Endodermal cell (in vitro differentiated cells): ENCODE measurements around the gene ZNF445. TPM values are rescaled to one million over a fixed set of nuclear protein-coding genes. Genes with fewer than 3 reads are reported as not detected.

Experiments used
- DNase-seq: peaks from one replicate; pipeline ENCODE4 v3.0.0-alpha.2; 2017
- H3K27ac ChIP-seq: 2 replicates; pipeline ENCODE4 v1.5.1; 2013; ENCODE audit warnings: mild to moderate bottlenecking, low read depth, low read length, moderate library complexity
- H3K27me3 ChIP-seq: 2 replicates; pipeline ENCODE4 v1.6.1; 2013; ENCODE audit warnings: mild to moderate bottlenecking, low read length, moderate library complexity; ENCODE audit not compliant: insufficient read depth, control insufficient read depth, poor library complexity, severe bottlenecking
- H3K36me3 ChIP-seq: 2 replicates; pipeline ENCODE4 v1.7.0; 2013; ENCODE audit warnings: mild to moderate bottlenecking, low read length, moderate library complexity; ENCODE audit not compliant: control insufficient read depth, insufficient read depth
- H3K4me1 ChIP-seq: one replicate; pipeline ENCODE4 v1.7.0; 2013; ENCODE audit warnings: low read length; ENCODE audit not compliant: control insufficient read depth, insufficient read depth
- H3K4me3 ChIP-seq: 2 replicates; pipeline ENCODE4 v1.5.1; 2013; ENCODE audit warnings: mild to moderate bottlenecking, low read length, moderate library complexity
- H3K9ac ChIP-seq: 2 replicates; pipeline ENCODE4 v1.6.1; 2013; ENCODE audit warnings: mild to moderate bottlenecking, low read length, moderate library complexity; ENCODE audit not compliant: poor library complexity, severe bottlenecking; ENCODE audit errors: extremely low read depth
- H3K9me3 ChIP-seq: 2 replicates; pipeline ENCODE4 v1.6.1; 2013; ENCODE audit warnings: mild to moderate bottlenecking, low read length, moderate library complexity; ENCODE audit not compliant: control insufficient read depth
- H3K27ac Mint-ChIP-seq: 2 replicates; pipeline ENCODE4 v1.8.0; 2020; ENCODE audit warnings: mixed read lengths
- H3K27me3 Mint-ChIP-seq: 2 replicates; pipeline ENCODE4 v1.8.0; 2021; ENCODE audit warnings: mild to moderate bottlenecking, mixed read lengths; ENCODE audit not compliant: insufficient read depth
- H3K36me3 Mint-ChIP-seq: 2 replicates; pipeline ENCODE4 v1.8.0; 2020; ENCODE audit warnings: low read depth, mixed read lengths
- H3K4me1 Mint-ChIP-seq: 2 replicates; pipeline ENCODE4 v1.8.0; 2020; ENCODE audit warnings: mixed read lengths
- H3K4me3 Mint-ChIP-seq: 2 replicates; pipeline ENCODE4 v1.8.0; 2020; ENCODE audit warnings: mild to moderate bottlenecking, moderate library complexity, mixed read lengths
- H3K9me3 Mint-ChIP-seq: 2 replicates; pipeline ENCODE4 v1.8.0; 2020; ENCODE audit warnings: mild to moderate bottlenecking, mixed read lengths
- CTCF ChIP-seq: fragments of 200-600 bp; sonication (generic); conservative IDR thresholded peaks from 2 replicates; pipeline ENCODE4 v1.5.0; 2021; ENCODE audit warnings: antibody characterized with exemption, mild to moderate bottlenecking
- WGBS, 2 experiments: methylation state at CpG; one replicate each; pipeline versions ENCODE4 v1.1.5 to v1.1.7; 2013; ENCODE audit warnings: missing lambda C conversion rate in 2 of 2, mixed read lengths in 1 of 2; ENCODE audit not compliant: insufficient coverage in 1 of 2, insufficient read length in 1 of 2; 5-methylcytosine and 5-hydroxymethylcytosine counted together
- total RNA-seq, 2 donors: library from RNA; stranded (reverse); fragmentation: NEBNext Ultra II Directional in 1 of 2; extraction: Animal tissue kit (Norgen Biotek cat#: 25700) in 1 of 2; gene quantifications; 2 replicates in 1 of 2; 3 replicates in 1 of 2; pipeline ENCODE4 v1.2.1, GENCODE V29; 2021

ZNF445 gene
- total RNA-seq, 2 donors from 2014 or later = 35.4 to 56.9 TPM

DNA sequence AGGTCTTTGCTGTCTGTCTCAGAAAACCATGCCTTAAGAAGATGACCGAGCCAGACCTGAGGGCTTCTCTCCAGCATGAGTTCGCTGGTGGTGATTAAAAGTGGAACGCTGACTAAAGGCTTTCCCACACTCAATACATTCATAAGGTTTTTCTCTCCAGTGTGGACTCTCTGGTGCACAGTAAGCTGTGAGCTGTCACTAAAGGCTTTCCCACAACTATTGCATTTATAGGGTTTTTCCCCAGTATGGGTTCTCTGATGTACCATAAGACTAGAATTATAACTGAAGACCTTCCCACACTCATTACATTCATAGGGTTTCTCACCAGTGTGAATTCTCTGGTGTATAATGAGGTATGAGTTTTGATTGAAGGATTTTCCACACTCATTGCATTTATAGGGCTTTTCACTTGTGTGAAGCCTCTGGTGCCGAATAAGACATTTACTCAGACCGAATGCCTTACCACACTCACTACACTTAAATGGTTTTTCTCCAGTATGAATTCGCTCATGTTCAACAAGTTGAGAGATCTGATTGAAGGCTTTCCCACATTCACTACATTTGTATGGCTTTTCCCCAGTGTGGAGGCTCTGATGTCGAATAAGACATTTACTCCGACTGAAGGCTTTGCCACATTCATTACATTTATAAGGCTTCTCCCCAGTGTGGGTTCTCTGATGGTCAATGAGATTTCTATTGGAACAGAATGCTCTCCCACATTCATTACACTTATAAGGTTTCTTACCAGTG lies 21.9 kb upstream of the ZNF445 start:
- Mint-ChIP-seq H3K36me3 (peaks cover 77% of the 10 kb centered on the region), H3K27ac (no peak overlapping the region), H3K4me1 (no peaks in the 10 kb centered on the region), H3K9me3 (peaks cover 63% of the 10 kb centered on the region), H3K27me3 (no peaks in the 10 kb centered on the region), H3K4me3 (no peak overlapping the region)
- no peak for DNase-seq
- Histone ChIP-seq H3K27ac (no peak overlapping the region), H3K4me3 (no peak overlapping the region), H3K9me3 (peaks cover 61% of the 10 kb centered on the region), H3K9ac (no peak overlapping the region), H3K27me3 (no peaks in the 10 kb centered on the region), H3K4me1 (no peaks in the 10 kb centered on the region), H3K36me3 (peaks cover 61% of the 10 kb centered on the region)
- WGBS, 2 experiments = 88 to 97% methylated on average over 5 to 8 of the region's 8 CpGs
- TF ChIP-seq CTCF = no peak

- Histone ChIP-seq H3K27me3 (no peaks in the 10 kb centered on the region), H3K9me3 (peaks cover 44% of the 10 kb centered on the region), H3K36me3 (peaks cover 48% of the 10 kb centered on the region), H3K9ac (no peak overlapping the region), H3K4me3 (no peak overlapping the region), H3K4me1 (no peaks in the 10 kb centered on the region), H3K27ac (no peak overlapping the region)
- Mint-ChIP-seq H3K4me3 (no peak overlapping the region), H3K27ac (no peak overlapping the region), H3K9me3 (peaks cover 46% of the 10 kb centered on the region), H3K4me1 (no peaks in the 10 kb centered on the region), H3K36me3 (peaks cover 83% of the 10 kb centered on the region), H3K27me3 (no peaks in the 10 kb centered on the region)
- DNase-seq = no peak
- no peak for TF ChIP-seq CTCF
- WGBS, 2 experiments = 92 to 100% methylated on average over 5 to 6 of the region's 6 CpGs
These were observed 18.4 kb upstream of the ZNF445 start for GRCh38 chr3:44495636-44496415.

DNA sequence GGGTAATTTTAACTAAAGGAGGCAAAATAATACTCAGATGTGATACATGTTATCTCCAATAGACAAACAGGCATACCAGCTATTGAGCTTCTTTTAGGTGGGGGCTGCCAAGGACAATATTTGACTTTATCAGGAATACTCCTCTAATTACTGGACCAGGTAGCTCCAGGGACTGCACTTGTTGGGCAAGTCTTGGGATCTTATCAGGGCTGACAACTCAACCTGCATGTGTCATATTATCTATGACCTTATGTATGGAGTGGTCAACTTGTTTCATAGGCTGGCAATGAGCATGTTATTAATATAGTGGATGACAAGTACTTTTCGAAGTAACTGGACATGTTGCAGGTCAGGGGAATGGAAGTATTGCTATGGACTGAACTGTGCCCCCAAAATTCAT lies 15.0 kb upstream of the ZNF445 start:
- no peak overlapping the region for H3K4me3 ChIP-seq
- no peak overlapping the region for H3K9ac ChIP-seq
- peaks cover 24% of the 10 kb centered on the region for H3K36me3 ChIP-seq
- H3K9me3 ChIP-seq = peaks cover 21% of the 10 kb centered on the region
- no peaks in the 10 kb centered on the region for H3K27me3 ChIP-seq
- peaks cover 31% of the 10 kb centered on the region for H3K9me3 Mint-ChIP-seq
- H3K4me1 Mint-ChIP-seq = no peaks in the 10 kb centered on the region
- peaks cover 67% of the 10 kb centered on the region for H3K36me3 Mint-ChIP-seq
- no peaks in the 10 kb centered on the region for H3K27me3 Mint-ChIP-seq
- TF ChIP-seq CTCF = no peak
- no peak overlapping the region for H3K4me3 Mint-ChIP-seq
- 96 to 100% methylated on average over 1 of the region's 1 CpG for WGBS, 2 experiments
- no peaks in the 10 kb centered on the region for H3K4me1 ChIP-seq
- H3K27ac Mint-ChIP-seq = no peak overlapping the region
- no peak overlapping the region for H3K27ac ChIP-seq
- no peak for DNase-seq
